ENCODE results near the gene ARHGEF37.

ARHGEF37 gene

GRCh38 chr5:149629421-149629820 is 48.1 kb downstream of the ARHGEF37 start:
- DNase-seq: no peak

- DNase-seq: no peak
Measured at GRCh38 chr5:149630337-149630736, 49.0 kb downstream of the ARHGEF37 start.

GRCh38 chr5:149631506-149631905 is 50.2 kb downstream of the ARHGEF37 start:
- DNase-seq: no peak

GRCh38 chr5:149632311-149633251 is 51.3 kb downstream of the ARHGEF37 start:
- DNase-seq: no peak

- DNase-seq: no peak
Measured at GRCh38 chr5:149633476-149634350, 52.4 kb downstream of the ARHGEF37 start.

GRCh38 chr5:149635394-149635793 is 54.1 kb downstream of the ARHGEF37 start:
- no peak for DNase-seq

- DNase-seq: no peak
Measured at GRCh38 chr5:149636191-149636860, 55.0 kb downstream of the ARHGEF37 start.

- DNase-seq: peak; percentile 12 to 50
Measured at GRCh38 chr5:149636861-149637246, 55.6 kb downstream of the ARHGEF37 start.

GRCh38 chr5:149638136-149638535 is 56.8 kb downstream of the ARHGEF37 start:
- no peak for DNase-seq

- no peak for DNase-seq
Measured at GRCh38 chr5:149638546-149639241, 57.4 kb downstream of the ARHGEF37 start.

- DNase-seq: no peak
Measured at GRCh38 chr5:149639737-149640136, 58.4 kb downstream of the ARHGEF37 start.

- DNase-seq: no peak
Measured at GRCh38 chr5:149640350-149640999, 59.2 kb downstream of the ARHGEF37 start.

GRCh38 chr5:149641000-149641576 is 59.8 kb downstream of the ARHGEF37 start:
- DNase-seq: no peak

- no peak for DNase-seq
Measured at GRCh38 chr5:149641600-149641999, 60.3 kb downstream of the ARHGEF37 start.

- no peak for DNase-seq
Measured at GRCh38 chr5:149643781-149644180, 62.5 kb downstream of the ARHGEF37 start.

GRCh38 chr5:149644629-149645028 is 63.3 kb downstream of the ARHGEF37 start:
- no peak for DNase-seq

- DNase-seq: no peak
Measured at GRCh38 chr5:149645236-149645635, 63.9 kb downstream of the ARHGEF37 start.

- no peak for DNase-seq
Measured at GRCh38 chr5:149645725-149646124, 64.4 kb downstream of the ARHGEF37 start.

- peak in 1 of 2 experiments; percentile 35 for DNase-seq
Measured at GRCh38 chr5:149646564-149646963, 65.3 kb downstream of the ARHGEF37 start.

GRCh38 chr5:149647334-149647733 is 66.0 kb downstream of the ARHGEF37 start:
- DNase-seq: no peak
